Head of caudate nucleus (tissue), 42 donors: Measurements from ENCODE around the gene MCFD2.

Experiments used
- DNase-seq, 42 donors: peaks; one replicate each; pipeline versions ENCODE4 v3.0.0 to v3.0.0-alpha.2; 2020 to 2021; ENCODE audit warnings: mixed read lengths in 7 of 42
- intact Hi-C: fragments of 100-400 bp; cut with DNase I; formaldehyde crosslinking; loops from one replicate; pipeline ENCODE4 v1.15.0; 2022

The MCFD2 gene

DNA sequence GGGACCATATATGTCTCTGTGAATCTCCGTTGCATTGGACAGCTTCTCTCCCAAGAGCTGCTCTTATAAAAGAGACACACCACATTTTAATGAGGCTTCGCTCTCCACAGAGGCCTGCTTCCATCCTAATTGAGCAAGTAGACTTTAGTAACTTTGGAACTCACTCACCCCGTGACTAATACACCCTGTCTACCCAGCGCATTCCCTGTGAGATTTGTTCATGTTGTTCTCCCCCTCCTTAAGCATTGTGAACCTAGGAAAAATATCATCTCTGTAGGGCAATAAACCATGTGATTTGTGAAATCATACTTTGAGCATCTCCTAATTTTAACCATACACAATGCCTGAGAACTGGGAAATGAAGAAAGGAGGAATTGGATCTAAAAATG lies 56.9 kb downstream of the MCFD2 start:
- no peak for DNase-seq
- intact Hi-C loops = no loop called here

DNA sequence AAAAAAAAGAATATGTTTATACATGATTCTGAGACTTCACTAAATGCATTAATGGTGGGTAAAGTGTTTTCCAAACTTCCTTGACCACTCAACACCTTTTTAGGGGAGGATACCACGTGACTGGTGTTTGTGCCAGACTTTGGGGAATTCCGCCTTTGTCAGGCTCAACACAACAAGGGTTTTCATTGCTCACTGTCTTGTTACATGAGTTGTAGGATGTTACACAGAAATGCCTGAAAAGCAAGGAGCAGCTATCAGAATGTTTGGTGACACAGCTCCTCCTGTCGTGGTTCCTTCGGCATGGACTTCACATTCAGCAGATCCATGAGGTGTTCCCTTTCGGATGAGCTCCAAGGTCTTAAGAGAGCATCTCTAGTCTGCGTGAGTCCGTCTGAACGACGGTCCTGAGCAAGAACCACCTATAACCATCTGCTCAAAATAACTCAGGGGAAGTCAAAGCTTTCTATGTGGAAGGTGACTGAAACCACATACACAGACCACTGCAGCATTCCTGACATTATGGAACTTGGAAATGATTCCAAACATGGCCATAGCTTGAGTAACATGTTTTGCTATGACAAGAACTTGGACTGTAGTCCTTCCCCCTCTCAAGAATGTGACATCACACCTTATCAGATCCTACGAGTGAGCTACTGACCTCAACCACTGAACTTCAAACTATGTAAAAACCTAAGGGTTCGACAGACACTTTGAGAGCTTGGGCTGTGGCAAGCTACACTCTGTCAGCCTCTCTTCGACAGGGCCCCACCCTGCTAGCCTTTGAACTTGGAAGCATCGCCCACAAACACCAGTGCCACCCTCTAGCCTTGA lies 57.5 kb downstream of the MCFD2 start:
- intact Hi-C loops = no loop called here
- no peak for DNase-seq

DNA sequence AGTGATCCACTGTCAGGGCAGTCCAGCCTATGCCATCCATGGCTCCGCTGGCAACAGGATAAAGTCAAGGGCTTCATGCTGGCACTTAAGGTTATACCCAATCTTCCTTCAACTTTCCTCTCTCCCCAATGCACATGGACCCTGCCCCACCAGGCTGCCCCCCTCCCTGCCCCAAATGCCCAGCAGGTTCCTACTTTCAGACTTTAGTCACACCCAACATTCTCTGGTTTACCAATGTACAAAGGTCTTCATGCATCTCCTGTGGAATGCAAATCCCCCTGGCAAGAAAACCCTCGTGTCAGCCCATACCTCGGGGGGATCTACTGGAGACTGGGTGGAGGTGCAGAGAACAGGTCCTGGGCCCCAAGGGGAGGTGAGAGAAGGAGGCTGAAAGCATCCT lies 59.3 kb downstream of the MCFD2 start:
- no peak for DNase-seq
- intact Hi-C loops = no loop called here

GRCh38 chr2:46855805-46856204 lies 59.8 kb downstream of the MCFD2 start:
- DNase-seq = no peak
- intact Hi-C loops = no loop called here

- intact Hi-C loops = no loop called here
- DNase-seq = no peak
These were observed 61.3 kb downstream of the MCFD2 start for GRCh38 chr2:46854260-46854659.

DNA sequence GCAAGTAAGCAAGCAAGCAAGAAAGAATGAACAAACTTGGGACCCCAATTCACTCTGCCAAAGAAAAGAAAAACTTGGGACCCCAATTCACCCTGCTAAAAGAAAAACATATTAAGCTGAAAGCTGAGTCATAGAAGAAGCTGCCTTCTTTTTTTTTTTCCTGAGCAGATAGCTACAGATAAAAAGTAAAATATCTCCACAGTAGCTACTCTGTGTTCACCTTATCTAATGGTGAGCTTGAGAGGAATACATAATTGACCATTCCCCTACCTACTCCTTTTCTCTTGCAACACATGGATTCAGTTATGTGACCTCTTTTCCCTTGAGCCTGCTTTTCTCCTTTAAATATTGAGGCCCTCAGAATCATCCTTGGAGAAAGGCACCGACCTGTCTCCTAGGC lies 63.0 kb downstream of the MCFD2 start:
- intact Hi-C loops = no loop called here
- DNase-seq = no peak

DNA sequence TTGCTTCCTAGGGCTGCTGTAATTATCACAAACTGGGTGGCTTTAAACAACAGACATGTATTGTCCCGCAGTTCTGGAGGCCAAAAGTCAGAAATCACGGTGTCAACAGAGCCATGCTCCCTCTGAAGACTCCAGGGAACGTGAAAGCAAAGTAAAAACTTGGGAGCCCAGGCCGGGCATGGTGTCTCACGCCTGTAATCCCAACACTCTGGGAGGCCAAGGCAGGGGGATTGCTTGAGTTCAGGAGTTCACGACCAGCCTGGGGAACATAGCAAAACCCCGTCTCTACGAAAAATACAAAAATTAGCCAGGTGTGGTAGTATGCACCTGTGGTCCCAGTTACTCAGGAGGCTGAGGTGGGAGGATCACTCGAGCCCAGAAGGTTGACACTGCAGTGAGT lies 63.5 kb downstream of the MCFD2 start:
- intact Hi-C loops = no loop called here
- no peak for DNase-seq
